Activated CD4-positive, alpha-beta T cell treated with anti-CD3 and anti-CD28 coated beads for 36 hours (primary cell): Measurements from ENCODE around the gene OPA3. TPM values are rescaled to one million over a fixed set of nuclear protein-coding genes. Genes with fewer than 3 reads are reported as not detected.

Source experiments
- ATAC-seq: fragments of 200-7000 bp; cut with Tn5 transposase; one replicate; pipeline ENCODE4 v1.10.0; 2021; ENCODE audit warnings: mild to moderate bottlenecking, moderate library complexity
- CTCF ChIA-PET: fragments of 350-600 bp; sonication (Branson Sonifier 250); formaldehyde crosslinking; loops from one replicate; lab custom pipeline; 2021; ENCODE audit warnings: antibody characterized with exemption; lab: Charles Lee
- POLR2A ChIA-PET: fragments of 350-600 bp; sonication (Branson Sonifier 250); formaldehyde crosslinking; loops from one replicate; lab custom pipeline; 2021; ENCODE audit warnings: antibody characterized with exemption, inconsistent platforms; lab: Charles Lee
- DNase-seq: peaks from one replicate; pipeline ENCODE4 v3.0.0-alpha.2; 2020
- H3K27ac Mint-ChIP-seq: one replicate; pipeline ENCODE4 v1.8.0; 2021; ENCODE audit warnings: mixed read lengths
- H3K27me3 Mint-ChIP-seq: one replicate; pipeline ENCODE4 v1.8.0; 2021; ENCODE audit warnings: mixed read lengths
- H3K36me3 Mint-ChIP-seq: one replicate; pipeline ENCODE4 v1.8.0; 2021; ENCODE audit warnings: low read depth, mixed read lengths
- H3K4me1 Mint-ChIP-seq: one replicate; pipeline ENCODE4 v1.8.0; 2021; ENCODE audit warnings: mixed read lengths
- H3K4me3 Mint-ChIP-seq: one replicate; pipeline ENCODE4 v1.8.0; 2021; ENCODE audit warnings: mild to moderate bottlenecking, moderate library complexity, mixed read lengths
- H3K9me3 Mint-ChIP-seq: one replicate; pipeline ENCODE4 v1.8.0; 2021; ENCODE audit warnings: low read depth, mixed read lengths
- intact Hi-C, 2 experiments: fragments of 100-400 bp; cut with DNase I in 1 of 2; cut with micrococcal nuclease in 1 of 2; formaldehyde crosslinking; loops; one replicate each; pipeline versions ENCODE4 v1.14.2 to v1.15.1; 2022 to 2024; cut with DNase I, micrococcal nuclease
- total RNA-seq, 2 experiments: library from RNA; stranded (reverse); gene quantifications; one replicate each; pipeline ENCODE4 v1.2.3, GENCODE V29; 2021

Gene OPA3
- total RNA-seq, 2 experiments from 2014 or later, result 13.8 to 14.4 TPM

- ChIA-PET CTCF (interaction anchor here (0.6 to 1.5 kb wide), 4 partner anchors 15 to 322 kb away, joined by 3 to 5 read pairs (median 4); no protein-coding TSS in a partner anchor), POLR2A (no interaction called here)
- ATAC-seq, result no peak
- peaks cover 20% of the 10 kb centered on the region for H3K36me3 Mint-ChIP-seq
- intact Hi-C loops, result loop anchor here (5.0 kb wide), 4 partner anchors 133 to 762 kb away; partner anchors contain the start of genes BCL3 (in 1 of the 2), RELB (in 1 of the 2) and TOMM40 (in 1 of the 2)
- peak overlapping the region; percentile 85 for H3K4me3 Mint-ChIP-seq
- peaks cover 60% of the 10 kb centered on the region for H3K4me1 Mint-ChIP-seq
- peak overlapping the region; percentile 72 for H3K27ac Mint-ChIP-seq
- no peaks in the 10 kb centered on the region for H3K9me3 Mint-ChIP-seq
- no peaks in the 10 kb centered on the region for H3K27me3 Mint-ChIP-seq
- DNase-seq, result no peak
Measured at GRCh38 chr19:45509692-45510015, 74.9 kb downstream of the OPA3 start.

GRCh38 chr19:45508861-45509691, 75.5 kb downstream of the OPA3 start:
- Mint-ChIP-seq H3K9me3 (no peaks in the 10 kb centered on the region), H3K36me3 (peaks cover 20% of the 10 kb centered on the region), H3K27me3 (no peaks in the 10 kb centered on the region), H3K4me3 (peak overlapping the region; percentile 85), H3K27ac (peak overlapping the region; percentile 88), H3K4me1 (peaks cover 56% of the 10 kb centered on the region)
- ChIA-PET CTCF (interaction anchor here (0.9 to 1.5 kb wide), 3 partner anchors 16 to 62 kb away, joined by 3 to 5 read pairs (median 4); no protein-coding TSS in a partner anchor), POLR2A (no interaction called here)
- ATAC-seq, result no peak
- peak; percentile 60 for DNase-seq
- intact Hi-C loops, result loop anchor here (5.0 kb wide), 4 partner anchors 133 to 762 kb away; partner anchors contain the start of genes BCL3 (in 1 of the 2), RELB (in 1 of the 2) and TOMM40 (in 1 of the 2)

GRCh38 chr19:45508417-45508860, 76.2 kb downstream of the OPA3 start:
- ATAC-seq (no peak), DNase-seq (peak; percentile 78)
- H3K4me3 Mint-ChIP-seq, result peak overlapping the region; percentile 85
- no peaks in the 10 kb centered on the region for H3K9me3 Mint-ChIP-seq
- H3K27me3 Mint-ChIP-seq, result no peaks in the 10 kb centered on the region
- intact Hi-C loops, result loop anchor here (5.0 kb wide), 4 partner anchors 134 to 761 kb away; partner anchors contain the start of genes BCL3 (in 1 of the 2), RELB (in 1 of the 2) and TOMM40 (in 1 of the 2)
- peaks cover 20% of the 10 kb centered on the region for H3K36me3 Mint-ChIP-seq
- POLR2A ChIA-PET, result no interaction called here
- H3K27ac Mint-ChIP-seq, result peak overlapping the region; percentile 88
- CTCF ChIA-PET, result interaction anchor here (0.6 to 0.8 kb wide), 2 partner anchors 10 to 394 kb away, joined by 3 to 4 read pairs; partner anchors contain the start of gene MYPOP
- peaks cover 49% of the 10 kb centered on the region for H3K4me1 Mint-ChIP-seq

GRCh38 chr19:45507872-45508416, 76.7 kb downstream of the OPA3 start:
- DNase-seq (no peak), ATAC-seq (no peak)
- Mint-ChIP-seq H3K27me3 (no peaks in the 10 kb centered on the region), H3K9me3 (no peaks in the 10 kb centered on the region), H3K36me3 (peaks cover 17% of the 10 kb centered on the region), H3K27ac (peak overlapping the region; percentile 51), H3K4me3 (peak overlapping the region; percentile 85), H3K4me1 (peaks cover 44% of the 10 kb centered on the region)
- ChIA-PET CTCF (interaction anchor here (0.6 to 0.8 kb wide), 2 partner anchors 9 to 395 kb away, joined by 3 to 4 read pairs; partner anchors contain the start of gene MYPOP), POLR2A (no interaction called here)
- intact Hi-C loops, result loop anchor here (1.0 to 5.0 kb wide), 14 partner anchors 11 to 761 kb away; partner anchors contain the start of genes BCL3 (in 1 of the 2), BLOC1S3 (in 1 of the 2), IRF2BP1 (in 1 of the 2) and MYPOP (in 1 of the 2)

GRCh38 chr19:45506989-45507871, 77.4 kb downstream of the OPA3 start, which contains the start of gene VASP:
Gene VASP (plus strand): TSS chr19:45507479. CDS start chr19:45507772, 293 bp downstream.
- DNase-seq, result peak; percentile 96
- H3K36me3 Mint-ChIP-seq, result peaks cover 15% of the 10 kb centered on the region
- peaks cover 41% of the 10 kb centered on the region for H3K4me1 Mint-ChIP-seq
- H3K27me3 Mint-ChIP-seq, result no peaks in the 10 kb centered on the region
- ATAC-seq, result peak; percentile 67
- H3K9me3 Mint-ChIP-seq, result no peaks in the 10 kb centered on the region
- CTCF ChIA-PET, result no interaction called here
- peak within 1 kb of the TSS; percentile 96 for H3K27ac Mint-ChIP-seq
- POLR2A ChIA-PET, result interaction anchor here (0.6 kb wide), 1 partner anchor 139 kb away, joined by 3 read pairs; no protein-coding TSS in a partner anchor
- H3K4me3 Mint-ChIP-seq, result peak within 1 kb of the TSS; percentile 85
- intact Hi-C loops, result loop anchor here (1.0 to 5.0 kb wide), 24 partner anchors 10 to 760 kb away; partner anchors contain the start of genes OPA3 (in 2 of the 2), RTN2 (in 2 of the 2), BCL3 (in 1 of the 2) and BLOC1S3 (in 1 of the 2)

- DNase-seq (peak; percentile 100), ATAC-seq (peak; percentile 80)
- ChIA-PET CTCF (interaction anchor here (0.6 to 2.3 kb wide), 10 partner anchors 9 to 184 kb away, joined by 3 to 15 read pairs (median 4); no protein-coding TSS in a partner anchor), POLR2A (no interaction called here)
- Mint-ChIP-seq H3K27me3 (no peaks in the 10 kb centered on the region), H3K4me3 (peak overlapping the region; percentile 85), H3K36me3 (peaks cover 15% of the 10 kb centered on the region), H3K9me3 (no peaks in the 10 kb centered on the region), H3K4me1 (peaks cover 38% of the 10 kb centered on the region), H3K27ac (peak overlapping the region; percentile 96)
- intact Hi-C loops, result loop anchor here (1.0 to 5.0 kb wide), 22 partner anchors 9 to 759 kb away; partner anchors contain the start of genes OPA3 (in 2 of the 2), BCL3 (in 1 of the 2), BLOC1S3 (in 1 of the 2) and DMWD (in 1 of the 2)
Measured at GRCh38 chr19:45506246-45506988, 78.2 kb downstream of the OPA3 start.

GRCh38 chr19:45505996-45506245, 78.7 kb downstream of the OPA3 start:
- intact Hi-C loops, result loop anchor here (1.0 to 5.0 kb wide), 22 partner anchors 9 to 759 kb away; partner anchors contain the start of genes OPA3 (in 2 of the 2), BCL3 (in 1 of the 2), BLOC1S3 (in 1 of the 2) and DMWD (in 1 of the 2)
- Mint-ChIP-seq H3K27me3 (no peaks in the 10 kb centered on the region), H3K4me1 (peaks cover 36% of the 10 kb centered on the region), H3K36me3 (peaks cover 12% of the 10 kb centered on the region), H3K27ac (peak overlapping the region; percentile 82), H3K9me3 (no peaks in the 10 kb centered on the region), H3K4me3 (peak overlapping the region; percentile 85)
- DNase-seq (no peak), ATAC-seq (no peak)
- POLR2A ChIA-PET, result no interaction called here
- CTCF ChIA-PET, result interaction anchor here (0.6 to 2.3 kb wide), 10 partner anchors 9 to 185 kb away, joined by 3 to 15 read pairs (median 4); no protein-coding TSS in a partner anchor

GRCh38 chr19:45505151-45505995, 79.2 kb downstream of the OPA3 start:
- H3K27me3 Mint-ChIP-seq, result no peaks in the 10 kb centered on the region
- peak overlapping the region; percentile 43 for H3K27ac Mint-ChIP-seq
- DNase-seq, result no peak
- intact Hi-C loops, result loop anchor here (5.0 kb wide), 4 partner anchors 137 to 758 kb away; partner anchors contain the start of genes BCL3 (in 1 of the 2), RELB (in 1 of the 2) and TOMM40 (in 1 of the 2)
- ATAC-seq, result no peak
- H3K4me3 Mint-ChIP-seq, result peak overlapping the region; percentile 85
- H3K9me3 Mint-ChIP-seq, result no peaks in the 10 kb centered on the region
- ChIA-PET POLR2A (interaction anchor here (0.7 kb wide), 1 partner anchor 137 kb away, joined by 3 read pairs; no protein-coding TSS in a partner anchor), CTCF (interaction anchor here (0.6 to 2.3 kb wide), 13 partner anchors 9 to 274 kb away, joined by 3 to 15 read pairs (median 4); no protein-coding TSS in a partner anchor)
- H3K4me1 Mint-ChIP-seq, result peaks cover 31% of the 10 kb centered on the region
- H3K36me3 Mint-ChIP-seq, result peaks cover 10% of the 10 kb centered on the region

- DNase-seq, result no peak
- ChIA-PET CTCF (no interaction called here), POLR2A (no interaction called here)
- Mint-ChIP-seq H3K9me3 (no peaks in the 10 kb centered on the region), H3K27me3 (peaks cover 5% of the 10 kb centered on the region), H3K27ac (no peak overlapping the region), H3K36me3 (peaks cover 3% of the 10 kb centered on the region), H3K4me1 (peaks cover 28% of the 10 kb centered on the region), H3K4me3 (no peak overlapping the region)
- intact Hi-C loops, result no loop called here
- no peak for ATAC-seq
Measured at GRCh38 chr19:45503909-45504308, 80.7 kb downstream of the OPA3 start.
